ENCODE results near the gene KIF4A. TPM values are rescaled to one million over a fixed set of nuclear protein-coding genes. Genes with fewer than 3 reads are reported as not detected.
A peak's percentile ranks its signal among the peaks of the same experiment; 100 is the strongest.

KIF4A gene
- total and polyA plus RNA-seq, 2 of the 13 experiments (the other 11 are each of a cell fraction or from before 2014, with no cell fraction given): 9.4 to 28.2 TPM

DNA sequence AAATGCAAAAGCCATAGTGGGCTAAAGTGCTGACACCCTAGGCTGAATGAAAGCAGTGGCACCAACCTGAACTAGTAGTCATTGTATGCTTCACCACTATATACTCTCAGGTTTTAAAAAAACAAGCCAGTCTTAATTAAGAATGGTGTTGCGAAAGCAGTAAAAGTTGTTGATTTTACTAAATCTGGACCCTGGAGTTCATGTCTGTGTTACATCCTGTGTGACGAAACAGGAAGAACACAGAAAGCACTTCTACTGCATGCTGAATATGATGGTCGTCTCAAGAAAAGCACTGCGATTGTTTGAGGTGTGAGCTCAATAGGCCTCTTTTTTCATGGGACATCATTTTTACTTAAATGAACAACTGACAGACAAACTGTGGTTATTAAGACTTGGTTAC, 109.0 kb downstream of the KIF4A start (continued):
- TF ChIP-seq EP300 (IDR thresholded peaks at IDR 0.05; ENCODE audit: low read depth in 2 of 2, low read length in 2 of 2) (peak in 1 of 2 experiments; percentile 34; a peak in 1 of 4 replicates), EP300 (CRISPR knock-in tag; IDR thresholded peaks at IDR 0.05; ENCODE audit: borderline replicate concordance) (no peak), ZNF3 (CRISPR knock-in tag; IDR thresholded peaks at IDR 0.05) (no peak), SOX6 (IDR thresholded peaks at IDR 0.05) (no peak), SOX6 (CRISPR knock-in tag; IDR thresholded peaks at IDR 0.05) (peak; percentile 41; the same call in 1 of the 2 replicates), KAT8 (CRISPR knock-in tag; IDR thresholded peaks at IDR 0.05) (0 out of 2 replicates have a peak, but pooled peaks have one; percentile 17), GATAD2A (CRISPR knock-in tag; IDR thresholded peaks at IDR 0.05) (peak; percentile 62), HMG20B (CRISPR knock-in tag; conservative IDR thresholded peaks at IDR 0.05) (no peak), ZNF431 (CRISPR knock-in tag; IDR thresholded peaks at IDR 0.05; ENCODE audit: borderline replicate concordance, low read depth) (no peak), RXRB (CRISPR knock-in tag; IDR thresholded peaks at IDR 0.05; ENCODE audit: borderline replicate concordance) (peak; percentile 40; the same call in 1 of the 2 replicates), HMG20A (CRISPR knock-in tag; IDR thresholded peaks at IDR 0.05; ENCODE audit: borderline replicate concordance) (peak; percentile 32; the same call in 1 of the 2 replicates), MED1 (CRISPR knock-in tag; IDR thresholded peaks at IDR 0.05) (peak; percentile 22; the same call in 1 of the 2 replicates), RARA (CRISPR knock-in tag; IDR thresholded peaks at IDR 0.05) (peak; percentile 83), SIN3A (IDR thresholded peaks at IDR 0.05; ENCODE audit: borderline replicate concordance, low read depth, low read length) (no peak), MEF2D (CRISPR knock-in tag; IDR thresholded peaks at IDR 0.05) (peak; percentile 99), FOXA1 (IDR thresholded peaks at IDR 0.05) (no peak), FOXA1 (CRISPR knock-in tag; IDR thresholded peaks at IDR 0.05) (peak; percentile 44; the same call in 1 of the 2 replicates), SOX13 (IDR thresholded peaks at IDR 0.05) (no peak), SOX13 (CRISPR knock-in tag; conservative IDR thresholded peaks at IDR 0.05 in 1 of 2, IDR thresholded peaks at IDR 0.05 in 1 of 2) (peak in 1 of 2 experiments; percentile 33; a peak in 1 of 4 replicates), HOXA9 (CRISPR knock-in tag; IDR thresholded peaks at IDR 0.05; ENCODE audit: borderline replicate concordance) (no peak), YEATS4 (CRISPR knock-in tag; IDR thresholded peaks at IDR 0.05; ENCODE audit: borderline replicate concordance) (no peak), SOX5 (CRISPR knock-in tag; IDR thresholded peaks at IDR 0.05; ENCODE audit: borderline replicate concordance) (peak; percentile 19; the same call in 1 of the 2 replicates), ELF3 (CRISPR knock-in tag; IDR thresholded peaks at IDR 0.05) (peak; percentile 43; the same call in 1 of the 2 replicates), THAP11 (CRISPR knock-in tag; IDR thresholded peaks at IDR 0.05) (0 out of 2 replicates have a peak, but pooled peaks have one; percentile 25), ZNF17 (CRISPR knock-in tag; IDR thresholded peaks at IDR 0.05) (no peak), CEBPB (IDR thresholded peaks at IDR 0.05; ENCODE audit: borderline replicate concordance, low read depth, low read length) (peak; percentile 71), FOXP1 (IDR thresholded peaks at IDR 0.05) (no peak), FOXP1 (CRISPR knock-in tag; IDR thresholded peaks at IDR 0.05) (peak; percentile 34; the same call in 1 of the 2 replicates), TEAD3 (CRISPR knock-in tag; optimal IDR thresholded peaks at IDR 0.05; ENCODE audit: borderline replicate concordance) (no peak), ETV5 (CRISPR knock-in tag; IDR thresholded peaks at IDR 0.05; ENCODE audit: borderline replicate concordance) (peak; percentile 95), HNF4A (CRISPR knock-in tag; IDR thresholded peaks at IDR 0.05) (peak; percentile 50)
- TF ChIP-seq, protein P1, sequence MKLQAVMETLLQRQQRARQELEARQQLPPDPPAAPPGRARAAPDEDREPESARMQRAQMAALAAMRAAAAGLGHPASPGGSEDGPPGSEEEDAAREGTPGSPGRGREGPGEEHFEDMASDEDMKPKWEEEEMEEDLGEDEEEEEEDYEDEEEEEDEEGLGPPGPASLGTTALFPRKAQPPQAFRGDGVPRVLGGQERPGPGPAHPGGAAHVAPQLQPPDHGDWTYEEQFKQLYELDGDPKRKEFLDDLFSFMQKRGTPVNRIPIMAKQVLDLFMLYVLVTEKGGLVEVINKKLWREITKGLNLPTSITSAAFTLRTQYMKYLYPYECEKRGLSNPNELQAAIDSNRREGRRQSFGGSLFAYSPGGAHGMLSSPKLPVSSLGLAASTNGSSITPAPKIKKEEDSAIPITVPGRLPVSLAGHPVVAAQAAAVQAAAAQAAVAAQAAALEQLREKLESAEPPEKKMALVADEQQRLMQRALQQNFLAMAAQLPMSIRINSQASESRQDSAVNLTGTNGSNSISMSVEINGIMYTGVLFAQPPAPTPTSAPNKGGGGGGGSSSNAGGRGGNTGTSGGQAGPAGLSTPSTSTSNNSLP (IDR thresholded peaks at IDR 0.05; ENCODE audit: low read depth, low read length): 0 out of 2 replicates have a peak, but pooled peaks have one; percentile 18
- TF ChIP-seq, protein P2, sequence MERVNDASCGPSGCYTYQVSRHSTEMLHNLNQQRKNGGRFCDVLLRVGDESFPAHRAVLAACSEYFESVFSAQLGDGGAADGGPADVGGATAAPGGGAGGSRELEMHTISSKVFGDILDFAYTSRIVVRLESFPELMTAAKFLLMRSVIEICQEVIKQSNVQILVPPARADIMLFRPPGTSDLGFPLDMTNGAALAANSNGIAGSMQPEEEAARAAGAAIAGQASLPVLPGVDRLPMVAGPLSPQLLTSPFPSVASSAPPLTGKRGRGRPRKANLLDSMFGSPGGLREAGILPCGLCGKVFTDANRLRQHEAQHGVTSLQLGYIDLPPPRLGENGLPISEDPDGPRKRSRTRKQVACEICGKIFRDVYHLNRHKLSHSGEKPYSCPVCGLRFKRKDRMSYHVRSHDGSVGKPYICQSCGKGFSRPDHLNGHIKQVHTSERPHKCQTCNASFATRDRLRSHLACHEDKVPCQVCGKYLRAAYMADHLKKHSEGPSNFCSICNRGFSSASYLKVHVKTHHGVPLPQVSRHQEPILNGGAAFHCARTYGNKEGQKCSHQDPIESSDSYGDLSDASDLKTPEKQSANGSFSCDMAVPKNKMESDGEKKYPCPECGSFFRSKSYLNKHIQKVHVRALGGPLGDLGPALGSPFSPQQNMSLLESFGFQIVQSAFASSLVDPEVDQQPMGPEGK (CRISPR knock-in tag; IDR thresholded peaks at IDR 0.05): no peak

All from HepG2 (cell line).